GM10266 (cell line): ENCODE results near the gene LIX1L.

Source experiments
- DNase-seq: peaks from one replicate; pipeline ENCODE4 v3.0.0; 2012; ENCODE audit errors: extremely low spot score
- TF ChIP-seq, protein P1 (sequence below): IDR thresholded peaks from 2 replicates; pipeline ENCODE4 v1.5.1; 2012; ENCODE audit warnings: mild to moderate bottlenecking, low read depth; ENCODE audit not compliant: control insufficient read depth, insufficient read depth; ENCODE audit errors: missing control alignments

The LIX1L gene

DNA sequence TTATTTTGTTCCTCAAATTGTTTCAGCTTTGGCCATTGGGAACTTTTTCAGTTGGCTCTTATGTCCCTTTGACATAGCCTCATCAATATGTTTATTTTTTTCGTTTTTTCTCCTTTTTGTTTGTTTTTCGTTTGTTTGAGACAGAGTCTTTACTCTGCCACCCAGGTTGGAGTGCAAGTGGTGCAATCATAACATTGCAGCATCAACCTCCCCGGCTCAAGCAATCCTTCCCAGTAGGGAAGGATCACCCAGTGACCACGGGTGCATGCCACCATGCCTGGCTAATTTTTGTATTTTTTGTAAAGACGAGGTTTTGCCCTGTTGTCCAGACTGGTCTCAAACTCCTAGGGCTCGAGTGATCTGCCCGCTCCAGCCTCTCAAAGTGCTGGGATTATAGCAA is 14.8 kb upstream of the LIX1L start:
- TF ChIP-seq, protein P1, sequence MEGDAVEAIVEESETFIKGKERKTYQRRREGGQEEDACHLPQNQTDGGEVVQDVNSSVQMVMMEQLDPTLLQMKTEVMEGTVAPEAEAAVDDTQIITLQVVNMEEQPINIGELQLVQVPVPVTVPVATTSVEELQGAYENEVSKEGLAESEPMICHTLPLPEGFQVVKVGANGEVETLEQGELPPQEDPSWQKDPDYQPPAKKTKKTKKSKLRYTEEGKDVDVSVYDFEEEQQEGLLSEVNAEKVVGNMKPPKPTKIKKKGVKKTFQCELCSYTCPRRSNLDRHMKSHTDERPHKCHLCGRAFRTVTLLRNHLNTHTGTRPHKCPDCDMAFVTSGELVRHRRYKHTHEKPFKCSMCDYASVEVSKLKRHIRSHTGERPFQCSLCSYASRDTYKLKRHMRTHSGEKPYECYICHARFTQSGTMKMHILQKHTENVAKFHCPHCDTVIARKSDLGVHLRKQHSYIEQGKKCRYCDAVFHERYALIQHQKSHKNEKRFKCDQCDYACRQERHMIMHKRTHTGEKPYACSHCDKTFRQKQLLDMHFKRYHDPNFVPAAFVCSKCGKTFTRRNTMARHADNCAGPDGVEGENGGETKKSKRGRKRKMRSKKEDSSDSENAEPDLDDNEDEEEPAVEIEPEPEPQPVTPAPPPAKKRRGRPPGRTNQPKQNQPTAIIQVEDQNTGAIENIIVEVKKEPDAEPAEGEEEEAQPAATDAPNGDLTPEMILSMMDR: no peak
- DNase-seq: no peak

DNA sequence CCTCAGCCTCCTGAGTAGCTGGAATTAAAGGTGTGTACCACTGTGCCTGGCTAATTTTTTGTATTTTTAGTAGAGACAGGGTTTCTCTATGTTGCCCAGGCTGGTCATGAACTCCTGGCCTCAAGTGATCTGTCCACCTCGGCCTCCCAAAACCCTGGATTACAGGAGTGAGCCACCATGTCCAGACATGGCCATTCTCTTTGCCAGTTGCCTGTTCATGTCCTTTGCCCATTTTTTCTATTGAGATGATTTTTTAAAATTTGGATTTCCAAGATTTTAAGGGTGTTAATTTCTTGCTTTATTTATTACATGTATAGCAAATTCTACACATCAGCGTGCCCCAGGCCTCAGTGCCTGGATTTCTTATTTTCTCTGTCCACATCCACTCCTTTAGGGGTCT is 9.5 kb upstream of the LIX1L start:
- DNase-seq: no peak
- TF ChIP-seq, protein P1: no peak

DNA sequence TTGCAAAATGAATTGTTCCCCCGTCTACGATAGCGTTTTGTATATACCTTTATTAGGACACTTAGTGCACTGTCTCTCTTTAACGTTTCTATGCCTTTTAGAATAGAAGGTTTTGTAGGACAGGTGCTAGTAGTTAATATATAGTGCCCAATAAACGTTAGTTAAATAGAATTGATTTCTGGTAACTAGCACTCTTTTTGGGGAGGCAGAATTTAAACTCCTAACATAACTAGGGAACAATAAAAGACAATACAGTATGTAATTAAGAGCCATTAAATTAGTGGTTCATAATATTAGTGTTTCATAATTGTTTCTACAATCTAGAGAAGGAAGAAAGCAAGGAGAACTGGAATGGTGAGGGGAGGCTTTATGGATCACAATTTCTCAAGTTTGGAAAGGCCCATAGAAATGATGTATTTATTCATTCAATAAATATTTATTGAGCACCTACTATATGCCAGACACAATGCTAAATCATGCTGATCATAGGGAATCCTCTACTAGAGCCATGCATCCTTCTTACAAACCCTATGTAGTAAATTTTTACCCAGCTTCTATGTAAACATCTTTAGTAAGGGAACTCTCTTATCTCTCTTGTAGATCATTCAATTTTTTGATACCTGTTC is 7.4 kb upstream of the LIX1L start:
- no peak for DNase-seq
- TF ChIP-seq, protein P1: no peak

DNA sequence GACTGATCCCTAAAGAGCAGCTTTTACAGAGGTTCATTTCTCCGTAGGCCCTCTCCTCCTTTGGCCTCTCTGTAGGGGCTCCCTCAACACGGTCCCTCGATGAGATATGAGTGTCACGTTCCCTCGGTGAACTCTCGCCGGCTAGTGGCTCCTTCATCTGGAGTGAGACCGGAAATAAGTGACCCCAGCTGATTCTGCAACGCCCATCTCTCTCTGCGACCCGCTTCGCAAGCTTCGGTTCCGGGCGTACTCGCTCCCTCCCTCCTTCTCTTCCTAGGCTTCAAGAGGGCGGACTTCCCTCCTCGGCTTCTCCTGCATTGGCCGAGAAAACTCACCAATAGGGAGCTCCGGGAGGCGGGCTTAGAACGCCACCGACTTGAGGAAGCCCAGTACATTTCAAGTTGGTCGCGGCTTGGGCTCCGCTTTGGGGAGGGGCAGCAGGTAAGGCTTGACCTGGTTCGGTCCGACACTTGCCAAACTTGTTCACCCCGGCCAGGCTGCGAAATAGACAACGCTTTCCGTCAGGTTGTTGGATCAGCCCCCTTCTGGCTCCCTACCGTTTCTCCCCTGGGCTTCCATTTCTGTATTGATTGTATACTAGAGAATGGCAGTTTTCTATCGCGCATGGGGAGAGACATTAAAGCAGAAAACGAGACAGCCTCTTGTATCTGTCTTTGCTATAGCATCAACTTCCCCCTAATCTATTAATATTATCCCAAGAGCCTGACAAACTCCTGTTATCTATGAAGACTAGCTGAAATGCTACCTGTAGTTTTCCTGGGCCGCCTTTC is 6.7 kb upstream of the LIX1L start, which contains the start of the genes ANKRD34A and POLR3GL:
ANKRD34A (minus strand) TSS at position 248 of the 791 bp plus-strand sequence. CDS start 2,816 bp downstream, outside the sequence.
POLR3GL (plus strand) TSS at position 363 of the 791 bp plus-strand sequence. CDS start 10,176 bp downstream, outside the sequence.
- TF ChIP-seq, protein P1: no peak
- peak; percentile 92 for DNase-seq

DNA sequence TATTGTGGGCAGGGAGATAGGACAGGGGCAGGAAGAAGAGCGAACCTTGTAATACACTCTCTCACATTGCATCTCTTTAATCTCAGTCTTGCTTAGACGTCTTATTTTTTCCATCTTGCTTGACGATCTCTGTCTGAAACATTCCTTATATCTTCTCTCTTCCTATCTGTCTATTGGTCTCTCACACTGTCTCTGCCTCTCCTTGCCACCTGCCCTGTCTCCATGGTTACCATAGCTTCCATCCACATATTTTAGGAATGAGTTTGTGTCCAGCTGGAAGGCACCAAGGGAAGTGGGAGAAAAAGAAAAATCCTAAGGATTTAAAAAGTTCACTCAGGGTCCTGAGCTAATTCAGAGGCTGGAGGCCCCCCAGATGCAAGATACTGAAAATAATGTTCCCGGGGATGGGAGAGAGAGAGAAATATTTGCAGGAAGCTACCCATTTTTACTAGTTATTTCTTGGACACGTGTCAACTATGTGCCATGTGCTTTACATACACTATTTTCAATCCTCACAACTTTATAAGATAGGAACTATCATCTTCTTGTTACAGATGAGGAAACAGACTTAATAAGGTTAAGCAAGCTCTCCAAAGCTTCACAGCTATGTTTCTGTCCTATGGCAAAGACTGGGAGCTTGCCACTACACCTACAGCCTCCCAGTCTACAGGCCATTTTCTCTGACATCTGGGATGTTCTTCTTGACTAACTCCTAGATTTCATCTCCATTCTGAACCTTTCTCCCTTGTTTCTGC is 5.6 kb upstream of the LIX1L start:
- no peak for DNase-seq
- TF ChIP-seq, protein P1: no peak

DNA sequence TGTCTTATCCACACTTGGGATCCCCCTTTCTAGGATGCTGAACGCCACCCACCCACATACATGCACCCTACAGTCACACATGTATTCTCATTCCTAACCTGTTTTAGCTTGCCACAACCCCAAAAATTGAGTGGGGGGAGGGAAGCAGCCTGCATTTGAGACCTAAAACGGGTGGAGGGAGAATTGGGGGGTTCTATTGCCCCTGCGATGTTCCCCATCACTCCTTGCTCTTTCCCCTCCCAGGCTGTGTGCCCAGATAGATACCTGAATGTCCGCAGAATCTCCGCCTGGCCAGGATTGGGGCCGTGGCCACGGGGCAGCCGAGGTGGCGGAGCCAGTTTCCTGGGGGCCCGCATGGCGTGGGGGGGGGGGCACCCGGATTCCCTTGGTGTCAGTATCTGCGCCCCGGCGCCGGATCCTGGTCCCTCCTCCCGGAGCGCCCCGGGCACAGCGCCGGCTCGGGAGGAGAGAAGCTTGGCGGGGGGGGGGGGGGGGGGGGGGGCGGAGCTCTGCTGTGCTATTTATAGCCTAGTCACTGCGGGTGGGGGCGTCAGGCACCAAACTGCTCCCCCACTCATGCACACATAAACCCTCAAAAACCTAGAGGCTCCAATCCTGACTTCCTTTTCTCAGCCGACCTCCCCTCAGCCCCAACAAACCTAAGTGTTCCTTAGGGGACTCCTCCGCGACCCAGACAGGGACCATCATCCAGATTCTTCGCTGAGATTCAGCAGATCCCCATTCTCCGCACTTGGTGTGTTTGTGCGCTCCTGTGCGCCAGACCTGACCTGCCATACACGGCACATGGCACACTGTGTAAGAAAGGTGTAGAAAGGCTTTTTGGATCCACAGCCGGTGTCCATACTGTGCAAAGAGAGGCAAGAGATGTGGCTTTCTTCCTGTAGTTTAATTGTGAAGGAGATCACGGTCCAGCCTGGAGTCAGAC is 4.6 kb upstream of the LIX1L start:
- DNase-seq: peak; percentile 63
- TF ChIP-seq, protein P1: no peak
